ENCODE data around the gene ARID3A.

DNA sequence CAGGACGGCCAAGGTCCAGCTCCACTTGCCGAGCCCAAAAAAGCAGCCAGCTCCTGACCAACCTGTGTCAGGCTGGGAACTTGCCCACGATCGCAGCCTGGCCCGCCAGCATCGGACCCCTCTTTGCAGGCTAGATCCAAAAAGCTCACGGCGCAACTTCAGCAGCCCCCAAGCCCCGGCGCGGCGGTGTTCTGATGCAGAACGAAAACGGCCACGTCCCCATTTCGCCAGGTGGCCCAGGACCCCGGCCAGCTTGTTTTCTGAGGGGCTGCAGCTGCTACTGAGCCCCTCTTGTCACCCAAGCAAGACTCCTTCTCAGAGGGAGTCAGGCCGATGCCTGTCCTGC is 93.8 kb downstream of the ARID3A start:
- no peak for TF ChIP-seq POLR2A (IDR thresholded peaks at IDR 0.05)
- TF ChIP-seq, protein P1, sequence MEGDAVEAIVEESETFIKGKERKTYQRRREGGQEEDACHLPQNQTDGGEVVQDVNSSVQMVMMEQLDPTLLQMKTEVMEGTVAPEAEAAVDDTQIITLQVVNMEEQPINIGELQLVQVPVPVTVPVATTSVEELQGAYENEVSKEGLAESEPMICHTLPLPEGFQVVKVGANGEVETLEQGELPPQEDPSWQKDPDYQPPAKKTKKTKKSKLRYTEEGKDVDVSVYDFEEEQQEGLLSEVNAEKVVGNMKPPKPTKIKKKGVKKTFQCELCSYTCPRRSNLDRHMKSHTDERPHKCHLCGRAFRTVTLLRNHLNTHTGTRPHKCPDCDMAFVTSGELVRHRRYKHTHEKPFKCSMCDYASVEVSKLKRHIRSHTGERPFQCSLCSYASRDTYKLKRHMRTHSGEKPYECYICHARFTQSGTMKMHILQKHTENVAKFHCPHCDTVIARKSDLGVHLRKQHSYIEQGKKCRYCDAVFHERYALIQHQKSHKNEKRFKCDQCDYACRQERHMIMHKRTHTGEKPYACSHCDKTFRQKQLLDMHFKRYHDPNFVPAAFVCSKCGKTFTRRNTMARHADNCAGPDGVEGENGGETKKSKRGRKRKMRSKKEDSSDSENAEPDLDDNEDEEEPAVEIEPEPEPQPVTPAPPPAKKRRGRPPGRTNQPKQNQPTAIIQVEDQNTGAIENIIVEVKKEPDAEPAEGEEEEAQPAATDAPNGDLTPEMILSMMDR (IDR thresholded peaks at IDR 0.05) = no peak
